GM18526 (cell line): ENCODE results near the gene FIZ1.

Source experiments
- POLR2A ChIP-seq: IDR thresholded peaks from 3 replicates; pipeline ENCODE4 v1.6.1; 2011; ENCODE audit not compliant: insufficient read length; ENCODE audit errors: extremely low read depth

The FIZ1 gene

DNA sequence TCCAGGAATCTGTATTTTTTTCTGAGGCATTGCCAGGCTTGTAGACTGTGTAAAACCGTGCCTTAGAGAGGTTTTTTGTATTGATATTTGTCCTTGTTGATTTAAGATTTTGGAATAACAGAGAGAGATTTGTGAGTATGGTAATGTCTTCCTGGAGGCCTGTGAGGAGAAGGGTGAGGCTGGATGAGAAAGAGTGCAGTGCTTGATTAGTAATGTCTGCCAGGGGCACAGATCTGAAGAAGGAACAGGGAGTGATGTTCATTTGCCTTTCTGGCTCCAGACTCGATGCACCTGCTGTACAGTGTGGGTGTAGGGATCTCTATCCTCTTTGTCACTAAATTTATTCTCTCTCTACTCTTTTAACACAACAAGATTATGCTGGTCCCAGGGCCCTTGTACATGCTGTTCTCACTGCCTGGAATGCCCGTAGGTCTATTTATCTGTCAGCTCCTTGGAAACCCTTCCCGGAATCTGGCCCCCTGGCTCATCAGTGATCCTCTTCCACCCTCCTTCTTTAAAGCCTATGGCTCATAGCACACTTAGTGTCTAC is 4.2 kb downstream of the FIZ1 start:
- TF ChIP-seq POLR2A, result no peak

DNA sequence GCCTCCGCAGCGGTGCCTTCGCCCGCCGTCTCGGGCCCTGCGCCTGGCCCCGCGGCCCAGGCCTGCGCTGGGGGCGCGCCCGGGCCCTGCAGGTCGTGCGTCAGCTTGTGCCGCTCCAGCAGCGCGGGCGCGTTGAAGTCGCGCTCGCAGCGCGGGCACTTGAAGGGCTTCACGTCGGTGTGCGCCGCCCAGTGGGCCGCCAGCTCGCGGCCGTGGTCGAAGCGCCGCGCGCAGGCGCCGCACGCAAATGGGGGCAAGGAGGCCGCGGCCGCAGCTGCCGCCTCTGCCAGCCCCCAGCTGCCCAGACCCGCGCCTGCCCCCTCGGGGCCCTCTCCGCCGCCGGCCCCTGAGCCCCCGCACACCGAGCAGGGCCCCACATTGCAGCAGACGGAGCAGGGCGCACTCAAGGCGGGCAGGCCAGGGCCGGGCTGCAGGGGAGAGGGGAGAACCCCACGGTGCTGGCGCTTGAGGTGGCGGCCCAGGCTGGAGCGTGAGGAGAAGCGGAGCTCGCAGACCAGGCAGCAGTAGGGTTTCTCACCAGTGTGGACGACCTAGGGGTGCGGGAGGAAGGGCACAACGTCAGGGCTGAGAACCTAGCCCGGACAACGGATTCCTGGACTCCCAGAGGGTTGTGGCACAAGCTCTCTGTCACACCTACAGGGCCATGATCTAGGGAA is 6.1 kb downstream of the FIZ1 start:
- TF ChIP-seq POLR2A, result no peak

GRCh38 chr19:55592391-55593090 is 6.8 kb downstream of the FIZ1 start:
- no peak for TF ChIP-seq POLR2A

GRCh38 chr19:55591555-55591954 is 7.8 kb downstream of the FIZ1 start:
- no peak for TF ChIP-seq POLR2A

DNA sequence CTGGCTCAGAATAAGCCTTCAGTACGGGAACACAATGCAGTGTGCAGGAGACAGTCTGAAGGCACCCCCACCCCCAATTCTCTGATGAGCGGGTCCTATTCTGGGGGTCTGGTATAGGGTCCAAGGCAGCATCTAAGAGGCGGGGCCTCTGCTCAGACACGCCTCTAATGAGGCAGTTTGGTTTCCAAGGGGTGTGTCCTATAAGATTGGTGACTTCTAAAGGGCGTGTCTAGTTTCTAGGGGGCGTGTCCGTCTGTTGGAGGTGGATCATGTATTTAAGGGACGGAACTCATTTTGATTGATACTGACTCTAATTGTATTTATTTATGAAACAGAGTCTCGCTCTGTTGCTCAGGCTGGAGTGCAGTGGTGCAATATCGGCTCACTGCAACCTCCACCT is 8.7 kb downstream of the FIZ1 start:
- no peak for TF ChIP-seq POLR2A

DNA sequence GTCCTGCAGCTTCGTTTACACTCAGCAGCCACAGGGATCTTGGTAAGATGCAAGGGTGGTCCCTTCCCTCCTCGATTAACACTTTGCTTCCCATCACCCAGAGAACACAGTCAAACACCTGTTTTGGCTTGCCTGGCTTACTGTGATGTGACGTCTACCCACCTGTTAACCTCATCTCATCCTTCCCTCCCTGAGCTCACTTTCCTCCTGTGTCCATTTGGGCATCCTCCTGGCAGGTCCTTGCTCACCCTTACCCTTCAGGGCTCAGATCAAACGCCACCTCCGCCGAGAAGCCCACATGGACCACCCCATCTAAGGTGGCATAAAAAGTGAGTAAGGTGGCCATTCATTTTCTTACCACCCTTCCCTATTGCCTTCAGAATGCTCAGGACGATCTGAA is 9.2 kb downstream of the FIZ1 start:
- TF ChIP-seq POLR2A, result no peak

DNA sequence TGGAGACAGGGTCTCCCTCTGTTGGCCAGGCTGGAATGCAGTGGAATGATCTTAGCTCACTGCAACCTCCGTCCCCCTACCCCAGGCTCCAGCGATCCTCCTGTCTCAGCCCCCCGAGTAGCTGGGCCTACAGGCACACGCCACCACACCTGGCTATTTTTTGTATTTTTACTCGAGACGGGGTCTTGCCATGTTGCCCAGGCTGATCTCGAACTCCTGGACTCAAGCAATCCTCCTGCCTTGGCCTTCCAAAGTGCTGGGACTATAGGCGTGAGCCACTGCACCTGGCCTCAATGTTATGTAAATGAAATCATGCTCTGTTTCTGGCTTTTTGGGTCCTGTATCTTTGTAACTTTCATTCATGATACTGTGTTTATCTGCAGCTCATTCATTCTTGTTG is 10.6 kb downstream of the FIZ1 start:
- TF ChIP-seq POLR2A, result no peak

- no peak for TF ChIP-seq POLR2A
Measured at GRCh38 chr19:55586976-55587668, 12.2 kb downstream of the FIZ1 start.

DNA sequence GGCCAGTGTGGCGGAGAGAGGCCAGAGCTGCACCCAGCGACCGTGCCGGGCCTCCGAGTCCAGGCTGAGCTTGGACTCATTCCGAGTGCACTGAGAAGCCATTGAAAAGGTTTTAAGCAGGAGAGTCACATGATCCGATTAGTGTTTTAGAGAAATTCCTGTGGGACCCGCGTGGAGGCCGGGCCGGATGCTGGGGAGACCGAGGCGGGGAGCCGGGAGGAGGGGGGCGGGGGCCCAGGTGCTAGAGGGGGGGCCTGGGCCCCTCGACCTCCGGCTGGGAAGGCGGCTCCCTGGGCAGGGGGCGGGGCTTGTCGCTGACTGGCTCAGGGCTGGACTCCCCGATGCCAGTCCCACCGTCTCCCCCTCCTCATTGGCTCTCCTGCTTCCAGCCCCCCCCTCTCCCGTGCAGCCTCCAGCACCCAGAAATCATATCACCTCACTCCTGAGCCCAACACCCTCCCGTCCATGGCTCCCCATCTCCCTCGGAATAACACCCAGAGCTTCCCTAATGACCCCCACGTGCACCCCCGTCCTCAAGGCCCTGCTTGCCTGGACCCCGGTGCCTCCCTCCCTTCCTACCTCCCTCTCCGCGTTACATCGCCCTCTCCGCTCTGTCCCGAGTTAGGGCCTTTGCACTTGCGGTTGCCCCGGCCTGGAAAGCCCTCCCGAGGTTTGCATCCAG is 13.5 kb downstream of the FIZ1 start:
- TF ChIP-seq POLR2A, result no peak

- TF ChIP-seq POLR2A, result no peak
Measured at GRCh38 chr19:55584871-55585270, 14.4 kb downstream of the FIZ1 start.

- no peak for TF ChIP-seq POLR2A
Measured at GRCh38 chr19:55581823-55582223, 17.5 kb downstream of the FIZ1 start.

GRCh38 chr19:55581145-55581822 is 18.0 kb downstream of the FIZ1 start:
- TF ChIP-seq POLR2A, result no peak

- TF ChIP-seq POLR2A, result peak; percentile 67
Measured at GRCh38 chr19:55580628-55581144, 18.6 kb downstream of the FIZ1 start, which contains the start of gene ZNF579. Gene ZNF579 (minus strand): TSS chr19:55580848. CDS start chr19:55579639, 1,209 bp downstream.
